AG08396 (cell line): Measurements from ENCODE around the gene VSIR.
A peak's percentile ranks its signal among the peaks of the same experiment; 100 is the strongest.

Source experiments
- DNase-seq: peaks from one replicate; pipeline ENCODE4 v3.0.0; 2012; ENCODE audit warnings: low spot score, mixed read lengths

The VSIR gene

DNA sequence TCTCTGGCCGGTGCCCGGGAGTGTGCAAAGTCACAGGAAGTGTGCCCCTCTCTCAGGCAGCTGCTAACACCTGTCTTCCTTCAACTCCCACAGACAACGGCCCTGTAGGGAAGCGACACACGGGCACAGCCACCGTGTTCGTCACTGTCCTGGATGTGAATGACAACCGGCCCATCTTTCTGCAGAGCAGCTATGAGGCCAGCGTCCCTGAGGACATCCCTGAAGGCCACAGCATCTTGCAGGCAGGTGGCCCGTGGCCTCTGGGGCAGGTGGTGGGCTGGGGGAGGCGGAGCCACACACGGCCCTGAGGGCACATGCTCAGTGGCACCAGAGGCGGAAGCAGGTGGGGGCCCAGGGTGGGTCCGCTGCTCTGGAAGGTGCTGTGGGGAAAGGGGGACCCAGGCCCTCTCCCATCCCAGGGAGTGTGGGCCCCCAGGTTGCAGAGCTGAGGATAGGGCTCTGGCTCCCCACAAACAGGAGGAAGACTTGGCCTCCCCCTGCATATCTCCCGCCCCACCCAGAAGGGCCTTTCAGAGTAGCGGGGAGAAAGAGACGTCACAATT lies 60.7 kb downstream of the VSIR start:
- DNase-seq: no peak

- no peak for DNase-seq
These were observed 61.1 kb downstream of the VSIR start for GRCh38 chr10:71712170-71712569.

DNA sequence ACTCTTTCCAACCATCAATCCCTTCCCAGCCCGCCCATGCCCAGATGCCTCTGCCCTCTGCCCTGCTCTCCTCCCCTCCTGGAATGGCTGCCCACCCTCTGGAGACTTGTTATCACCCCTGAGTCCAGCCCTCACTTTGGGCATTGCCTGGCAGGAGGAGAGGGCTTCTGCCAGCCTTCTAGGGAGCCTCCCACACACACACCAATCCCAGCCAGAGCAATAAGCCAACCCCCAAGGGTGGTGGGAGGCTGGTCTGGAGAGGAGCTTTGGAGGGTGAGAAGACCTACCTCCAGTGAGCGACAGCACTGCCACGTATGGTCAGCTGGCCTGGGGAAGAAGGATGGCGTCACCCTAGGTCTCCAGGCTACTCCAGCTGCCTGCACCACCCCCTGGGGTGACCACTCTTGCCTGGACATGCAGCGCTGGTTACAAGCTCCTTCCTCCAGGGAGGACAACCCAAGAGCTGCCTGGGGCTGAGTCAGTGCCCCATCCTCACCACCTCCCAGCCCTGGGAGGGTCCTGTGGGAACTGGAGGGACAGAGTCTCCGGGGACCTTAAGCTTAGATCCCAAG lies 62.2 kb downstream of the VSIR start:
- DNase-seq: no peak

DNA sequence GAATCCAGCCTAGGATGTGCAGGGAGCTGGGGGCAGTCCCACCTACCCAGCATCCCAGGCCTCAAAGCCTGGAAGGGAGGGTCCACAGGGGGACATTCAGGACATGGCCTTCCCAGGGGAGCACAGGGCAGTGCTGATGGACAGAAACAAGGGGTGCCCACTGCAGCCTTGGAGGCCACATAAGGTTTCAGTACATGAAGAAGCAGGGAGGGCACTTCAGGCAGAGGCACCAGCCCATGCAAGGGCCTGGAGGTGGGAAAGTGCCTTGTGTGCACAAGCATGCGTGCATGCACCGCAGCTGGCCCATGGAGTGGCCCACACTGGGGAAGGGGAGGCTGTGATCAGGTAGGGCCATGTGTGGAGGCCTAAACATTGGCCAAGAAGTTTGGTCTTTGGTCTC lies 62.8 kb downstream of the VSIR start:
- DNase-seq: no peak

DNA sequence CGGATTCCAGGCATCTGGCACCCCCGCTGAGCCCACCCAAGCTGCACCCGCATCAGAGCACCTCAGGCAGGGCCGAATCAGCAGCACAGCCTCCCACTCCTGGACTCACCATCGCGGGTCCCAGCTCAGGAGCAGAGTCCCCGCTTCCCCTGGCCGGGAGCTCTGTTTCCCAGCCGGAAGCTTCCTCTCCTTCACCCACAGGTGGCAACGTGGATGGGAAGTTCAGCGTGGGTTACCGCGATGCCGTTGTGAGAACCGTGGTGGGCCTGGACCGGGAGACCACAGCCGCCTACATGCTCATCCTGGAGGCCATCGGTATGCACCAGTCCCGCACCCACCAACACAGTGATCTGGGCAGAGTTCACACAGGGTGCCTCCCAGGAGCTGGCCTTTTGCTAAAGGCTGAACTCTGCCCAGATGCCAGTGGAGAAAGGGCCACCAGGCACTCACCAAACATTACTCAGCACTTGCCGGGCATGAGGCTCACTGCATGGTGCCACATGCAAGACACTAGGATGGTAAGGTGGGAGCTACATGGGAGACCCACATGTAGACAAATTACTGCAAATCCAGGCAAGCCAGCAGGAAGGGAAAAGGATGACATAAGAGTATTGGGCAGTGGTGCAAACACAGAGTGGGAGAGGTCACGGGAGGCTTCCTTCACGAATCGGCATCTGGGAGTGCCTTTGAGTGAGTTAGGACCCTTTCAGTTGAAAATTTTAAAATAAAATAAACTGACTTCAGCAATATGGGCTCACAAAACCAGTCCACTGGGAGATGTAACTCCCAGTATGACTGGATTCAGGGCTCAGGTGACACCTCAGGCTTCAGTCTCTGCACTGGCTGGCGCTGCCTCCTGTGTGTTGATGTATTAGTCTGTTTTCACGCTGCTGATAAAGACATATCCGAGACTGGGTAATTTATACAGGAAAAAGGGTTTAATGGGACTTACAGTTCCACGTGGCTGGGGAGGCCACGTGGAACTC lies 64.1 kb downstream of the VSIR start:
- DNase-seq: no peak

DNA sequence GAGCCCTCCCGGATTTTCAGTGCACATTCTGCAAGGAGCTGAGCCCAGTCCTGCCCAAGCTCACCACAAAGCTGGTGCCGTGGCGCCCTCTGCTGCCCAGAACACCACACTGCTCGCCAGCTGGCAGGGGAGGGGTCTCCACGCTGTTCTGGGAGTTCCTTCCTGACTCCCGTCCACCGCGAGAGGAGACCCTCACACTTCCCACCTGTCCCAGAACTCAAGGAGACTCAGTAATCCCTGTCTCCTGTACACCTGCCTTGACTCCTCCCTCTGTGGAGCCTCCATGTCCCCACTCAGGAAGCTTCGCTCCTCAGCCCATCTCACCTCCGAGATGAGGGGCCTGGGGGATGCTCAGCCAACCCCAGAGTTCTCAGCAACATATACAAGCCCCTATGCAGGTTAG lies 65.0 kb downstream of the VSIR start:
- DNase-seq: peak; percentile 72

DNA sequence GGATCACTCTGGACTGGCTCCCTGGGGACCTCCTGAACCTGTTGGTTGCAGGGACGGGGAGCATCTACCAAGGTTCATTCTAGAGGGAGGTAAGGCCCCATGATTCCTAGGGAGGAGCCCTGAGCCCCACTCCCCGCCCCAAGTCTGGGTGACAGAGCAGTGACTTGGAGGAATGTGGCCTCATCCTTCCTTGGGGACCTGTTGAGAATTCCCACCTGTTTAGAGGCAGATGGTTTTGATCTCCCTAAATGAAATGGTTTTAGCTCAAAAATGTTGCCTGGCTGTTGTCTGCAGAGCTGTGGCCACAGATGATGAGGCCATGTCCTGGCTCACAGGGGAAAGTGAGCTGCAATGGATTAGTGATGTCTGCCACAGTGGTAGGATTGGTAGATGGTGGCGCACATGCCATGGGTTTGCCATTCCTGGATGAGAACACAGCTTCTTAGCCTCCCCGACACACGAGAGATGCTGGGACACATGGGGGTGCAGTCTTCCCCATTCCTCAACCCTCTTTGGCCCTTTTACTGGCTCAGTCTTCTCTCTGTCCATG lies 66.0 kb downstream of the VSIR start:
- DNase-seq: no peak

DNA sequence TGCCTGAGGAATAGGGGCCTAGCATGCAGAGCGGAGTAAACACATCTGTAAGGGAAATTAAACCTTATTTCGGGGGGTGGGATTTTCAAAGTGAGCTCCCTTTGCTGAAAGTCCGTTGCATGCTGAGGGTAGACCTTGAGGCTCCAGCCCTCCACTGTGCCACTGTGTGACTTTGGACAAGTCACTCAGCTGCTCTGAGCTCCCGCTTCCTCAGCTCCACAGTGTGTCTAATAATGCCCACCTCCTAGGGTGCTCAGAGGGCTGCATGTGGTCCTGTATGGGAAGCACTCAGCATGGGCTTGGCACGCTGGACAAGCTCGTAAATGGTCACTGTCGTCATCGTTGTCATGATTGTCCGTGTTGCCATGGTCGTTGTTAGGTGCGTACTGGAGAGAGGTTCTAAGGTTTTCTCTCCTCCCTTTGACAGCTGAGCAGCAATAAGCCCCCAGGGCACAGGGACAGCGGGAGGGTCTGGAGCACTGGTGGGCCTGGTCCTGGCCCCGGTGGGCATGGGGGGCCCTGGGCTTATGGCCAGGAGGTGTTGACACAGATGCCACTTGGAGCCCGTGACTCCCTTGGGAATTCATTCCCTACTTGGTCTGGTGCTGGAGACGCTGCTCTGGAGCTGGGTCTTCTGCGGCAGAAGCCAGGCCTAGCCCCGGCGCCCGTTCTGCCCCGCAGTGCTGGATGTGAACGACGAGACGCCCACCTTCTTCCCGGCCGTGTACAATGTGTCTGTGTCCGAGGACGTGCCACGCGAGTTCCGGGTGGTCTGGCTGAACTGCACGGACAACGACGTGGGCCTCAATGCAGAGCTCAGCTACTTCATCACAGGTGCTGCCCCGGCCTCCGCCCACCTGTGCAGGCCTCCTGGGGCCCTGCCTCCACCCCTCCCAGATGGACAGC lies 66.9 kb downstream of the VSIR start:
- no peak for DNase-seq

DNA sequence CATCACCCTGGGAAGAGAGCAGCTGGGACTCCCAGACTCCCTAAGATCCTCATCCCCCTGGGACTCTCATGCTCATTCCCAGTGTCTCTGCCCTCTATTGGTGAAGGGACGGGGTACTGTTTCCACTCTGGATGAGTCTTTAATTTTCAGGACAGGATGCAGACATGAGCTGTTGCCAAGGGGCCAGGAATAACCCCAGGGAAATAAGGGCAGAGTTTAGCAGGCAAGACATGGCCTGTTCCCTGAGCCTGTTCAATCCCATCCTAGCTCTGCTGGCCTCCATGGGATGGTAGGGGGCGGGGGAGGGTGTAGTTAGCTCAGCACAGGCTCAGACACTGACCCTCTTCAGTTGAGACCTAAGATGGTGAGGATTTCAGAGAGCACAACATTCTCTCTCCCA lies 67.7 kb downstream of the VSIR start:
- DNase-seq: no peak

GRCh38 chr10:71704816-71705215 lies 68.5 kb downstream of the VSIR start:
- no peak for DNase-seq

DNA sequence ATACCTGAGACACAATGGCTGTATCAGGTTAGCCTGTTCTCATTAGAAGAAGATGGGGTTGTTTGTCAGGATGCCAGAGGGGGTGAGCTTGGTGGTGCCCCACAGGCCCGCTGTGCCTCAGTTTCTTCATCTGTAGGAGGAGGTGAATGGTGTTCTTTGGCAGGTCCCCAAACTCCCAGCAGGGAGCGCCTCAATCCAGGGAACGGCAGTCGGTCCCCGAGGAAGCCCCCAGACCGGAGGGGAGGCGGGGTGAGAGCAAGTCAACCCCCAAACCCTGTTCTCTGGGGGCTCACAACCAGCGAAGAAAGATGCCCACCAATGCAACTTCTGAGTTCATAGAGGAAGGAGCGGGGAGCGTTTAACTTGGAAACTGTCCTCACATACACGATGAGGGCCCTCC lies 69.7 kb downstream of the VSIR start:
- no peak for DNase-seq

DNA sequence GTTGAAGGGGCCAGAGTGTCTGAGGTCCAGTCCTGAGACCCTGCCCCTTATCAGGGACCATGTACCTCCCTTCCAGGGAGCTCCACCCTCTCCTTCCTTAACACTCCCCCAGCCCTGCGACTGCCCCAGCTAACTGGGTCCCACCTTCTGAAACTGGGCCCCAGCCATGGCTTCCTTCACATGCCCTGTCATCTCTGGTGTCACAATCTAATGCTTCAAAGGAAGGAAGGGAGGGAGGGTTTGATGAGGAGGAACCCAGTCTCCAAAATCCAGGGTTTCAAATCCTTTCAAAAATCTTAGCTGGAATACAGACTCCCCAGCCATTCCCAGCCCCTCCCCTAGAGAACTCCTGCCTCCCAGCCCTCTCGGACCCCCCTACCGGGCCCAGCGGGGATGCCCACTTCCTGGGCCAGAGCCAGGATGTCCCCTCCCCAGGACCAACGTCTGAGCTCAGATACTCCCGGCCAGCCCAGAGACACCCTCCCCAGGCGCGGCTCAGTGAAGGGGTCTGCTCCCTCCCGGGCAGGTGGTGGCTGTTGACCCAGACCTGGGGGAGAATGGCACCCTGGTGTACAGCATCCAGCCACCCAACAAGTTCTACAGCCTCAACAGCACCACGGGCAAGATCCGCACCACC lies 71.7 kb downstream of the VSIR start:
- DNase-seq: no peak

GRCh38 chr10:71700731-71701368 lies 72.5 kb downstream of the VSIR start:
- DNase-seq: no peak

- no peak for DNase-seq
These were observed 74.6 kb downstream of the VSIR start for GRCh38 chr10:71698737-71699136.

- DNase-seq: no peak
These were observed 75.2 kb downstream of the VSIR start for GRCh38 chr10:71697938-71698709.
